H1 (cell line): ENCODE measurements around the gene NCBP2. TPM values are rescaled to one million over a fixed set of nuclear protein-coding genes. Genes with fewer than 3 reads are reported as not detected.

ENCODE experiments used
- CTCF ChIA-PET: fragments of 300-600 bp; sonication (Branson Sonifier 250); formaldehyde crosslinking; loops from one replicate; lab custom pipeline; 2021; ENCODE audit not compliant: partially characterized antibody; lab: Charles Lee
- POLR2A ChIA-PET: fragments of 300-600 bp; sonication (Branson Sonifier 250); formaldehyde crosslinking; loops from one replicate; lab custom pipeline; 2021; ENCODE audit warnings: inconsistent platforms; ENCODE audit not compliant: partially characterized antibody; lab: Charles Lee
- DNase-seq, 2 experiments: peaks; one replicate each; pipeline versions ENCODE4 v3.0.0 to v3.0.0-alpha.2; 2010 to 2022; ENCODE audit warnings: low spot score in 2 of 2, low read depth in 1 of 2, mixed read lengths in 1 of 2
- FAIRE-seq: peaks from 2 replicates; lab custom pipeline; 2011; peaks lifted over from hg19 to GRCh38; lab: Jason Lieb, UNC
- H2AFZ ChIP-seq: 2 replicates; pipeline ENCODE4 v1.8.1; 2012; ENCODE audit warnings: low read length, inconsistent platforms
- H2AK5ac ChIP-seq: 2 replicates; pipeline ENCODE4 v1.6.1; 2013; ENCODE audit warnings: low read depth, low read length
- H2BK120ac ChIP-seq: replicated peaks from 2 replicates; pipeline ENCODE3; 2013; ENCODE audit warnings: low read depth, low read length, inconsistent platforms
- H2BK12ac ChIP-seq: 2 replicates; pipeline ENCODE4 v1.6.1; 2013; ENCODE audit warnings: low read depth, low read length
- H2BK15ac ChIP-seq: 2 replicates; pipeline ENCODE4 v1.6.1; 2013; ENCODE audit warnings: low read length
- H2BK20ac ChIP-seq: 2 replicates; pipeline ENCODE4 v1.6.1; 2013; ENCODE audit warnings: low read length
- H2BK5ac ChIP-seq: 2 replicates; pipeline ENCODE4 v1.6.1; 2013; ENCODE audit warnings: low read depth, low read length
- H3K14ac ChIP-seq: 2 replicates; pipeline ENCODE4 v1.6.1; 2013; ENCODE audit warnings: inconsistent platforms; ENCODE audit not compliant: insufficient read length
- H3K18ac ChIP-seq: 2 replicates; pipeline ENCODE4 v1.6.1; 2013; ENCODE audit warnings: low read length; ENCODE audit errors: extremely low read depth
- H3K23ac ChIP-seq: 2 replicates; pipeline ENCODE4 v1.6.1; 2013; ENCODE audit warnings: inconsistent platforms; ENCODE audit not compliant: insufficient read length
- H3K23me2 ChIP-seq: 2 replicates; pipeline ENCODE4 v1.6.1; 2013; ENCODE audit warnings: low read depth, low read length
- H3K27ac ChIP-seq: 2 replicates; pipeline ENCODE4 v1.6.1; 2011; ENCODE audit warnings: low read depth, low read length, inconsistent platforms
- H3K27me3 ChIP-seq, 4 experiments: replicated peaks in 1 of 4; 1 replicate in 1 of 4; 2 replicates in 3 of 4; pipeline versions ENCODE4 v1.6.1 to v1.8.1; 2011 to 2013; ENCODE audit warnings: low read length in 3 of 4, mild to moderate bottlenecking in 3 of 4, inconsistent platforms in 2 of 4, mixed read lengths in 2 of 4, moderate library complexity in 1 of 4; ENCODE audit not compliant: control insufficient read depth in 3 of 4, insufficient read depth in 3 of 4; ENCODE audit errors: extremely low read depth in 1 of 4
- H3K36me3 ChIP-seq, 4 experiments: 2 replicates each; pipeline versions ENCODE4 v1.6.1 to v1.8.1; 2011 to 2013; ENCODE audit warnings: mild to moderate bottlenecking in 4 of 4, low read length in 3 of 4, moderate library complexity in 2 of 4, control low read depth in 1 of 4, inconsistent platforms in 1 of 4; ENCODE audit not compliant: insufficient read depth in 4 of 4, control insufficient read depth in 2 of 4
- H3K4ac ChIP-seq: replicated peaks from 2 replicates; pipeline ENCODE3; 2013; ENCODE audit warnings: low read length, low read depth, mixed read lengths, inconsistent platforms; ENCODE audit not compliant: insufficient read length
- H3K4me1 ChIP-seq, 4 experiments: replicated peaks in 1 of 4; 1 replicate in 1 of 4; 2 replicates in 3 of 4; pipeline versions ENCODE4 v1.6.1 to v1.8.1; 2011 to 2013; ENCODE audit warnings: low read length in 3 of 4, inconsistent platforms in 2 of 4, mixed read lengths in 1 of 4; ENCODE audit not compliant: insufficient read depth in 4 of 4, control insufficient read depth in 3 of 4
- H3K4me2 ChIP-seq, 2 experiments: 2 replicates each; pipeline versions ENCODE4 v1.6.1 to v1.8.1; 2011 to 2013; ENCODE audit warnings: low read depth in 2 of 2, low read length in 2 of 2, control low read depth in 1 of 2, inconsistent platforms in 1 of 2, mild to moderate bottlenecking in 1 of 2; ENCODE audit not compliant: insufficient read depth in 1 of 2
- H3K4me3 ChIP-seq, 4 experiments: fragments of 200-600, 300-600 bp in 1 of 4; sonication (generic), shearing (Covaris generic), sonication (Bioruptor Twin) in 1 of 4; 2 replicates each; pipeline versions ENCODE4 v1.5.1 to v1.8.1; 2011 to 2016; ENCODE audit warnings: low read length in 4 of 4, low read depth in 3 of 4, control low read depth in 2 of 4, inconsistent platforms in 2 of 4, mild to moderate bottlenecking in 2 of 4, mixed read lengths in 1 of 4, moderate library complexity in 1 of 4; ENCODE audit not compliant: insufficient read depth in 2 of 4; ENCODE audit errors: extremely low read depth in 1 of 4
- H3K56ac ChIP-seq: replicated peaks from 2 replicates; pipeline ENCODE3; 2013; ENCODE audit warnings: low read depth, mild to moderate bottlenecking, mixed read lengths, low read length, inconsistent platforms; ENCODE audit not compliant: insufficient read length
- H3K79me1 ChIP-seq: 2 replicates; pipeline ENCODE4 v1.6.1; 2013; ENCODE audit warnings: low read depth, low read length, control low read depth
- H3K79me2 ChIP-seq, 2 experiments: 2 replicates each; pipeline versions ENCODE4 v1.6.1 to v1.8.1; 2012 to 2013; ENCODE audit warnings: low read length in 2 of 2, mild to moderate bottlenecking in 2 of 2, inconsistent platforms in 1 of 2; ENCODE audit not compliant: insufficient read depth in 2 of 2, control insufficient read depth in 1 of 2
- H3K9ac ChIP-seq, 4 experiments: replicated peaks in 1 of 4; 1 replicate in 1 of 4; 2 replicates in 3 of 4; pipeline versions ENCODE4 v1.6.1 to v1.8.1; 2011 to 2013; ENCODE audit warnings: low read depth in 3 of 4, low read length in 3 of 4, control low read depth in 2 of 4, mild to moderate bottlenecking in 2 of 4, moderate library complexity in 2 of 4, inconsistent platforms in 1 of 4; ENCODE audit errors: extremely low read depth in 1 of 4
- H3K9me3 ChIP-seq, 2 experiments: 2 replicates each; pipeline versions ENCODE4 v1.6.1 to v1.8.1; 2012 to 2013; ENCODE audit warnings: mild to moderate bottlenecking in 2 of 2, moderate library complexity in 2 of 2, control low read depth in 1 of 2, inconsistent platforms in 1 of 2, low read depth in 1 of 2, low read length in 1 of 2, mixed read lengths in 1 of 2; ENCODE audit not compliant: insufficient read depth in 2 of 2
- H4K20me1 ChIP-seq, 2 experiments: replicated peaks in 1 of 2; 2 replicates each; pipeline versions ENCODE3 to v1.8.1; 2011 to 2013; ENCODE audit warnings: inconsistent platforms in 2 of 2, low read length in 2 of 2, mild to moderate bottlenecking in 1 of 2; ENCODE audit not compliant: insufficient read depth in 2 of 2, control insufficient read depth in 1 of 2
- H4K5ac ChIP-seq: 2 replicates; pipeline ENCODE4 v1.6.1; 2013; ENCODE audit warnings: low read length, low read depth, mixed read lengths, inconsistent platforms; ENCODE audit not compliant: insufficient read length
- H4K8ac ChIP-seq: 2 replicates; pipeline ENCODE4 v1.8.0; 2013; ENCODE audit warnings: mild to moderate bottlenecking, moderate library complexity, low read length, inconsistent platforms; ENCODE audit not compliant: insufficient read depth; ENCODE audit errors: extremely low read depth
- H4K91ac ChIP-seq: replicated peaks from 2 replicates; pipeline ENCODE3; 2013; ENCODE audit warnings: low read length, mixed read lengths, inconsistent platforms; ENCODE audit not compliant: insufficient read length
- BRCA1 ChIP-seq: IDR thresholded peaks from 2 replicates; pipeline ENCODE4 v1.6.1; 2012; ENCODE audit warnings: low read depth, low read length, improper control_type of control experiment
- CBX5 ChIP-seq: fragments of 300-800, 300-1000 bp; sonication (generic); IDR thresholded peaks from 2 replicates; pipeline ENCODE4 v1.7.1; 2016; ENCODE audit warnings: antibody characterized with exemption, low read length, low read depth
- JUN ChIP-seq: IDR thresholded peaks from 2 replicates; pipeline ENCODE4 v1.6.1; 2011; ENCODE audit warnings: low read depth, mild to moderate bottlenecking, improper control_type of control experiment, low read length
- NANOG ChIP-seq: IDR thresholded peaks from 2 replicates; pipeline ENCODE4 v1.6.1; 2011; ENCODE audit warnings: low read length, low read depth, mild to moderate bottlenecking, inconsistent platforms; ENCODE audit not compliant: insufficient read depth, poor library complexity, severe bottlenecking
- RBBP5 ChIP-seq: IDR thresholded peaks from 2 replicates; pipeline ENCODE4 v1.7.1; 2012; ENCODE audit warnings: low read depth, mild to moderate bottlenecking, inconsistent platforms, low read length, moderate library complexity, borderline replicate concordance
- SIRT6 ChIP-seq: IDR thresholded peaks from one replicate; pipeline ENCODE4 v1.7.1; 2012; ENCODE audit warnings: low read length, inconsistent platforms
- SP1 ChIP-seq: IDR thresholded peaks from 2 replicates; pipeline ENCODE4 v1.6.1; 2011; ENCODE audit warnings: low read depth, low read length
- SP4 ChIP-seq: IDR thresholded peaks from 2 replicates; pipeline ENCODE4 v1.6.1; 2012; ENCODE audit warnings: low read length, inconsistent platforms
- WGBS, 2 experiments: shearing (Covaris generic) in 1 of 2; methylation state at CpG; one replicate each; pipeline versions ENCODE4 v1.1.6 to v1.1.7; 2013 to 2015; ENCODE audit warnings: low lambda C conversion rate in 2 of 2, mixed read lengths in 2 of 2, inconsistent platforms in 1 of 2, low coverage in 1 of 2, missing lambda C conversion rate in 1 of 2; ENCODE audit not compliant: insufficient replicate concordance in 2 of 2, insufficient coverage in 1 of 2, insufficient read length in 1 of 2; ENCODE audit errors: extremely low coverage in 1 of 2, missing lambda C conversion rate in 1 of 2; 5-methylcytosine and 5-hydroxymethylcytosine counted together
- polyA plus RNA-seq, 7 experiments: library from polyadenylated mRNA; depleted of rRNA in 3 of 7; stranded (reverse) in 5 of 7; unstranded in 2 of 7; fragments of >200 nt in 5 of 7; fragments of 200-250 nt in 2 of 7; gene quantifications; 1 replicate in 5 of 7; 2 replicates in 1 of 7; 4 replicates in 1 of 7; pipeline versions ENCODE4 v1.2.1 to v1.2.3, GENCODE V29; 2011 to 2013; ENCODE audit warnings: missing spikeins in 2 of 7, mixed read lengths in 2 of 7
- total RNA-seq: library from RNA; stranded (reverse); fragmentation: NEBNext Ultra II Directional; extraction: Animal tissue kit (Norgen Biotek cat#: 25700); gene quantifications from 2 replicates; pipeline ENCODE4 v1.2.1, GENCODE V29; 2021
- TF ChIP-seq, protein P1 (sequence below), 3 experiments: IDR thresholded peaks; 1 replicate in 2 of 3; 2 replicates in 1 of 3; pipeline versions ENCODE4 v1.5.1 to v1.6.1; 2011; ENCODE audit warnings: low read length in 3 of 3, mild to moderate bottlenecking in 3 of 3, inconsistent platforms in 2 of 3, low read depth in 1 of 3, moderate library complexity in 1 of 3; ENCODE audit not compliant: insufficient read depth in 1 of 3; ENCODE audit errors: control extremely low read depth in 1 of 3
- TF ChIP-seq, protein P2 (sequence below): IDR thresholded peaks from 2 replicates; pipeline ENCODE4 v1.6.1; 2011; ENCODE audit warnings: low read length, improper control_type of control experiment
- TF ChIP-seq, protein P3 (sequence below): IDR thresholded peaks from 2 replicates; pipeline ENCODE4 v1.6.1; 2012; ENCODE audit warnings: inconsistent platforms

The NCBP2 gene
- total and polyA plus RNA-seq, 2 of the 8 experiments (the other 6 are each of a cell fraction or from before 2014, with no cell fraction given), result 34.1 to 100 TPM

DNA sequence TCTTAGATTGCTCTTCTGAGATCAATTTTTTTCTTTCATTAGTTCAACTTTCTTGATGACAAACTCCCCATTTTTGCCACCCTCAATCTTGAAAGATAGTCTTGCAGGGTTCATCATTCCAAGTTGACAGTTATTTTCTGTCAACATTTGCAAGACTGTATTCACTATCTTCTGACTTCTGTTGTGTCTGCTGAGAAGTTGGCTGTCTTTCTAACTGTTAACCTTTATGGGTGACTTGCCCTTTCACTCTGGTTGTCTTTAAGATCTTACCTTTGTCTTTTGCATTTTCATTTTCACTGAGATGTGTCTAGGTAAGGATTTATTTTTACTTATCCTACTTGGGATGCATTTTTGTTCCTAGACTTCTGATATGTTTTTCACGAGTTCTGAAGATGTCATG, 40.9 kb upstream of the NCBP2 start:
- H3K23me2 ChIP-seq, result no peaks in the 10 kb centered on the region
- FAIRE-seq (no peak), DNase-seq (no peak)
- H2BK15ac ChIP-seq, result no peak overlapping the region
- peaks cover 0 to 1% of the 10 kb centered on the region in 2 experiments for H4K20me1 ChIP-seq
- no peaks in the 10 kb centered on the region for H3K79me1 ChIP-seq
- no peak overlapping the region for H4K91ac ChIP-seq
- H3K4ac ChIP-seq, result no peak overlapping the region
- POLR2A ChIA-PET, result no interaction called here
- no peak overlapping the region for H3K4me2 ChIP-seq
- H3K9me3 ChIP-seq, result no peaks in the 10 kb centered on the region
- H3K23ac ChIP-seq, result no peak overlapping the region
- H3K4me1 ChIP-seq, result no peaks in the 10 kb centered on the region; a peak in 1 of 7 replicates
- H3K14ac ChIP-seq, result no peak overlapping the region
- CTCF ChIA-PET, result no interaction called here
- H3K4me3 ChIP-seq, result no peak overlapping the region
- no peaks in the 10 kb centered on the region for H3K36me3 ChIP-seq
- H2AK5ac ChIP-seq, result no peak overlapping the region
- H2BK12ac ChIP-seq, result no peak overlapping the region
- no peak overlapping the region for H3K9ac ChIP-seq
- H3K79me2 ChIP-seq, result no peaks in the 10 kb centered on the region
- no peak overlapping the region for H2BK5ac ChIP-seq
- H3K27me3 ChIP-seq, result no peaks in the 10 kb centered on the region
- H3K27ac ChIP-seq, result no peak overlapping the region
- H3K56ac ChIP-seq, result no peak overlapping the region
- H3K18ac ChIP-seq, result no peak overlapping the region
- no peak overlapping the region for H2BK20ac ChIP-seq
- WGBS, 2 experiments, result 88% methylated on average over 1 of the region's 1 CpG; no CpG with 5 or more reads in 1 of the 2 experiments
- H4K8ac ChIP-seq, result no peak overlapping the region
- H2AFZ ChIP-seq, result no peak overlapping the region
- H4K5ac ChIP-seq, result no peak overlapping the region
- H2BK120ac ChIP-seq, result no peak overlapping the region
- TF ChIP-seq, protein P1, sequence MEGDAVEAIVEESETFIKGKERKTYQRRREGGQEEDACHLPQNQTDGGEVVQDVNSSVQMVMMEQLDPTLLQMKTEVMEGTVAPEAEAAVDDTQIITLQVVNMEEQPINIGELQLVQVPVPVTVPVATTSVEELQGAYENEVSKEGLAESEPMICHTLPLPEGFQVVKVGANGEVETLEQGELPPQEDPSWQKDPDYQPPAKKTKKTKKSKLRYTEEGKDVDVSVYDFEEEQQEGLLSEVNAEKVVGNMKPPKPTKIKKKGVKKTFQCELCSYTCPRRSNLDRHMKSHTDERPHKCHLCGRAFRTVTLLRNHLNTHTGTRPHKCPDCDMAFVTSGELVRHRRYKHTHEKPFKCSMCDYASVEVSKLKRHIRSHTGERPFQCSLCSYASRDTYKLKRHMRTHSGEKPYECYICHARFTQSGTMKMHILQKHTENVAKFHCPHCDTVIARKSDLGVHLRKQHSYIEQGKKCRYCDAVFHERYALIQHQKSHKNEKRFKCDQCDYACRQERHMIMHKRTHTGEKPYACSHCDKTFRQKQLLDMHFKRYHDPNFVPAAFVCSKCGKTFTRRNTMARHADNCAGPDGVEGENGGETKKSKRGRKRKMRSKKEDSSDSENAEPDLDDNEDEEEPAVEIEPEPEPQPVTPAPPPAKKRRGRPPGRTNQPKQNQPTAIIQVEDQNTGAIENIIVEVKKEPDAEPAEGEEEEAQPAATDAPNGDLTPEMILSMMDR (IDR thresholded peaks at IDR 0.05; ENCODE audit: control extremely low read depth in 1 of 3, insufficient read depth in 1 of 3, low read depth in 1 of 3, low read length in 3 of 3), result no peak
- no peak for TF ChIP-seq NANOG
- TF ChIP-seq, protein P2, sequence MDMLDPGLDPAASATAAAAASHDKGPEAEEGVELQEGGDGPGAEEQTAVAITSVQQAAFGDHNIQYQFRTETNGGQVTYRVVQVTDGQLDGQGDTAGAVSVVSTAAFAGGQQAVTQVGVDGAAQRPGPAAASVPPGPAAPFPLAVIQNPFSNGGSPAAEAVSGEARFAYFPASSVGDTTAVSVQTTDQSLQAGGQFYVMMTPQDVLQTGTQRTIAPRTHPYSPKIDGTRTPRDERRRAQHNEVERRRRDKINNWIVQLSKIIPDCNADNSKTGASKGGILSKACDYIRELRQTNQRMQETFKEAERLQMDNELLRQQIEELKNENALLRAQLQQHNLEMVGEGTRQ, result no peak
- no peak for TF ChIP-seq CBX5
- no peak for TF ChIP-seq BRCA1
- no peak for TF ChIP-seq SP1
- no peak for TF ChIP-seq RBBP5
- TF ChIP-seq SIRT6, result no peak
- TF ChIP-seq SP4, result no peak
- TF ChIP-seq JUN, result no peak
- TF ChIP-seq, protein P3, sequence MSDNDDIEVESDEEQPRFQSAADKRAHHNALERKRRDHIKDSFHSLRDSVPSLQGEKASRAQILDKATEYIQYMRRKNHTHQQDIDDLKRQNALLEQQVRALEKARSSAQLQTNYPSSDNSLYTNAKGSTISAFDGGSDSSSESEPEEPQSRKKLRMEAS, result no peak
